SH-SY5Y (cell line): ENCODE results near the gene SLC23A3.

Source experiments
- GATA2 ChIP-seq: IDR thresholded peaks from 2 replicates; pipeline ENCODE4 v1.6.1; 2011; ENCODE audit warnings: mild to moderate bottlenecking, low read depth, low read length
- GATA3 ChIP-seq: IDR thresholded peaks from 2 replicates; pipeline ENCODE4 v1.6.1; 2011; ENCODE audit warnings: low read depth, mild to moderate bottlenecking, low read length, moderate library complexity

DNA sequence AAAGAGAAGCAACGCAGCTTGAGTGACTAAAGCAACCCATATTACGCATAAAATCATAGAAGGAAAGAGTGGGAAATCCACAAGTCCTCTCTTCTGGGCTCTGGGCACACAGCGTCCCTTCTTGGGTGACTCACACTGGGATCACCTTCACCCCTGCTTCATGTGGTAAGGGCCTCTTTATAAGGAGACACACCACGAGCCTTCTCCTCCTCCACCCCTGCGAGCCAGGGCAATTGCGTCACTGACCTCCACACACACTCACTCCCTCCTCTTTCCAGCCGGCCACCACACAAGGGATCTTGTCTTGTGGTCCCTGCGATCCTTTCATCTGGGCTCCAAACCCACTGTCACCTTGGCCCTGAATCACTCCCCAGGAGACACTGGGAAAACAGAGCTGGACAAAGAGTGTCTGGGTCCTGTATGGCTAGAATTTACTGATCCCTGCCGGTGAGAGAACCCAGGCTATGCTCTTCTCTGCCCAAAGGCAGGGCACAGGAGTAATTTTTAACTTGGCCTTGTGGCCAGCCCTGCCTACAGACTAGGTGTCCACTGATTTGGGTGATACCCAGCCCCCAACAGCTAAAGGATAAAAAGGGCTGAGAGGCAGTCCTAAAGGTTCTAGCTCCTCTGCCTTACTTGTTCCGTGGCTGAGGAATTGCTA, 44.5 kb downstream of the SLC23A3 start:
- TF ChIP-seq GATA2 = no peak
- TF ChIP-seq GATA3 = no peak
